ENCODE data around the gene HNRNPR. TPM values are rescaled to one million over a fixed set of nuclear protein-coding genes. Genes with fewer than 3 reads are reported as not detected.

The HNRNPR gene
- total RNA-seq: 21.5 TPM

GRCh38 chr1:23344111-23344986, at the start of gene HNRNPR:
Gene HNRNPR, minus strand, starts transcription at chr1:23344284. Its CDS starts 3,276 bp downstream, at chr1:23341008.
- no peaks in the 10 kb centered on the region for H3K9me3 ChIP-seq
- H3K27ac ChIP-seq: peak within 1 kb of the TSS; percentile 97 to 100
- peak in 1 of 3 experiments; percentile 7 for TF ChIP-seq CTCF (IDR thresholded peaks at IDR 0.05)
- no peaks in the 10 kb centered on the region for H3K36me3 ChIP-seq
- peaks cover 10 to 26% of the 10 kb centered on the region in 2 donors for H3K4me1 ChIP-seq
- peak; percentile 98 to 100 for DNase-seq (ENCODE audit: low spot score in 2 of 2)
- peak within 1 kb of the TSS; percentile 94 to 95 for H3K4me3 ChIP-seq
- intact Hi-C loops (cut with DNase I): loop anchor here (1.0 to 5.0 kb wide), 5 partner anchors 24 to 348 kb away; partner anchors contain the start of genes ASAP3, RPL11 and TCEA3
- H3K27me3 ChIP-seq: no peaks in the 10 kb centered on the region

GRCh38 chr1:23393706-23394105, 49.6 kb upstream of the HNRNPR start:
- Histone ChIP-seq H3K4me3 (no peak overlapping the region), H3K27me3 (no peaks in the 10 kb centered on the region), H3K4me1 (no peaks in the 10 kb centered on the region), H3K36me3 (peaks cover 3 to 25% of the 10 kb centered on the region in 2 donors), H3K9me3 (no peaks in the 10 kb centered on the region), H3K27ac (peak overlapping the region; percentile 34 to 60)
- TF ChIP-seq CTCF (IDR thresholded peaks at IDR 0.05): no peak
- intact Hi-C loops (cut with DNase I): no loop called here
- peak in 1 of 2 donors; percentile 70 for DNase-seq (ENCODE audit: low spot score in 2 of 2)

DNA sequence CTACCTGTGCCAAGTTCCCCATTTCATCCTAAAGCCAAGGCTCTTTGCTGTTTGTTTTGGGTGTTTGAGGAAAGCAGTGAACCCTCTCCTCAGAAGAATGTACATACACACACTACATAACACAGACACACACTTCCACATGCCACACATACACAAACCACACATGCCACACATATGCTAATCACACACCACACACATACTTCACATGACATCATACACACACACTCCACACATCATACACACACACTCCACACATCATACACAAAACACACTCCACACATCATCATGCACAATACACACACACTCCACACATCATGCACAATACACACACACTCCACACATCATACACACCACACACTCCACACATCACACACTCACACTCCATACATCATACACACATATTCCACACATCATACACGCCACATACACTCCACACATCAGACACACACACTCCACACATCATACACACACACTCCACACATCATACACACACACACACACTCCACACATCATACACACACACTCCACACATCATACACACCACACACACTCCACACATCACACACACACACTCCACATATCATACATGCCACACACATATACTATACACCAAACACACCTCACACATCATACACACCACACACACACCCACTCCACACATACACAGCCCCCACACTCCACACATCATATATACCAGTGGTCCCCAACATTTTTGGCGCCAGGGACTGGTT, 48.2 kb upstream of the HNRNPR start:
- no peak overlapping the region for H3K4me3 ChIP-seq
- H3K27ac ChIP-seq: no peak overlapping the region
- no peaks in the 10 kb centered on the region for H3K4me1 ChIP-seq
- intact Hi-C loops (cut with DNase I): no loop called here
- peaks cover 0 to 24% of the 10 kb centered on the region in 2 donors for H3K36me3 ChIP-seq
- H3K27me3 ChIP-seq: no peaks in the 10 kb centered on the region
- no peak for DNase-seq (ENCODE audit: low spot score in 2 of 2)
- no peaks in the 10 kb centered on the region for H3K9me3 ChIP-seq
- no peak for TF ChIP-seq CTCF (IDR thresholded peaks at IDR 0.05)

GRCh38 chr1:23389837-23390321, 45.8 kb upstream of the HNRNPR start:
- no peak for TF ChIP-seq CTCF (IDR thresholded peaks at IDR 0.05)
- no peak overlapping the region for H3K27ac ChIP-seq
- no peaks in the 10 kb centered on the region for H3K4me1 ChIP-seq
- peaks cover 4 to 32% of the 10 kb centered on the region in 2 donors for H3K36me3 ChIP-seq
- no peaks in the 10 kb centered on the region for H3K27me3 ChIP-seq
- DNase-seq (ENCODE audit: low spot score in 2 of 2): no peak
- H3K9me3 ChIP-seq: no peaks in the 10 kb centered on the region
- no peak overlapping the region for H3K4me3 ChIP-seq
- intact Hi-C loops (cut with DNase I): no loop called here

DNA sequence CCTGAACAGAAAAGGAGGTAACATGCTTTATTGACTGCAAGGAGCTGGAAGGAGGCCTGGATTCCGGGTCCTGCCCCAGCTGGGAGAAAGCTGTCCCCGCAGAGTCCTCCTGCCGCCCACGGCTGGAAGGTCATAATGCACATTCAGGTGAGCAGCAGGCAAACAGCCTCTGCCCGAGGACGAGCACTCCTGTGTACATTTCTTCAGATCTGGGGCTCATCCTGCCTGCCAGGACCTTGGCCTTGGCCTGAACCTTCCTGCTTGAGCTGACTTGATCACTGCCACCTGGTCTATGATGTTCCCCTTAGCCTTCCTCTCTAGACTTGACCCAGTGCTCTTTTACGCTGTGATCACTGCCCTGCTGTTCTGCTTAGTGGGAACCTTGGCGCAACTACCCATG, 43.4 kb upstream of the HNRNPR start:
- Histone ChIP-seq H3K36me3 (peaks cover 14 to 35% of the 10 kb centered on the region in 2 donors), H3K9me3 (no peaks in the 10 kb centered on the region), H3K4me1 (peaks cover 0 to 2% of the 10 kb centered on the region in 2 donors), H3K27ac (no peak overlapping the region), H3K4me3 (no peak overlapping the region), H3K27me3 (no peaks in the 10 kb centered on the region)
- no peak for DNase-seq (ENCODE audit: low spot score in 2 of 2)
- TF ChIP-seq CTCF (IDR thresholded peaks at IDR 0.05): no peak
- intact Hi-C loops (cut with DNase I): no loop called here

All from ascending aorta (tissue), 2 donors.